Ishikawa (cell line): Measurements from ENCODE around the gene ZNF268.

Experiments
- CEBPB ChIP-seq: IDR thresholded peaks from 2 replicates; pipeline ENCODE4 v1.6.1; 2012
- CREB1 ChIP-seq: IDR thresholded peaks from 2 replicates; pipeline ENCODE4 v1.6.1; 2012; ENCODE audit warnings: low read depth
- EGR1 ChIP-seq: IDR thresholded peaks from 2 replicates; pipeline ENCODE4 v1.6.1; 2012
- EP300 ChIP-seq: IDR thresholded peaks from 2 replicates; pipeline ENCODE4 v1.6.1; 2012; ENCODE audit warnings: borderline replicate concordance
- MAX ChIP-seq: IDR thresholded peaks from 2 replicates; pipeline ENCODE4 v1.6.1; 2012
- NFIC ChIP-seq: IDR thresholded peaks from 2 replicates; pipeline ENCODE4 v1.6.1; 2012
- REST ChIP-seq: IDR thresholded peaks from 2 replicates; pipeline ENCODE4 v1.6.1; 2012; ENCODE audit warnings: low read depth, mild to moderate bottlenecking
- TAF1 ChIP-seq: IDR thresholded peaks from 2 replicates; pipeline ENCODE4 v1.6.1; 2012; ENCODE audit warnings: low read depth, mild to moderate bottlenecking
- TEAD4 ChIP-seq: IDR thresholded peaks from 2 replicates; pipeline ENCODE4 v1.6.1; 2012
- TF ChIP-seq, protein P1 (sequence below): IDR thresholded peaks from 2 replicates; pipeline ENCODE4 v1.6.1; 2012

GRCh38 chr12:133180669-133181068, 626 bp upstream of the ZNF268 start:
- TF ChIP-seq EP300 (no peak), CREB1 (no peak), CEBPB (peak; percentile 18; the same call in 1 of the 2 replicates), TEAD4 (no peak), TAF1 (no peak), EGR1 (no peak), MAX (no peak), REST (no peak), NFIC (no peak)
- TF ChIP-seq, protein P1, sequence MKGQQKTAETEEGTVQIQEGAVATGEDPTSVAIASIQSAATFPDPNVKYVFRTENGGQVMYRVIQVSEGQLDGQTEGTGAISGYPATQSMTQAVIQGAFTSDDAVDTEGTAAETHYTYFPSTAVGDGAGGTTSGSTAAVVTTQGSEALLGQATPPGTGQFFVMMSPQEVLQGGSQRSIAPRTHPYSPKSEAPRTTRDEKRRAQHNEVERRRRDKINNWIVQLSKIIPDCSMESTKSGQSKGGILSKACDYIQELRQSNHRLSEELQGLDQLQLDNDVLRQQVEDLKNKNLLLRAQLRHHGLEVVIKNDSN: no peak
